Erythroblast (primary cell): ENCODE measurements around the gene NPTXR.

Experiments
- GATA1 ChIP-seq: IDR thresholded peaks from 2 replicates; pipeline ENCODE4 v1.6.1; 2011; ENCODE audit warnings: low read depth, mild to moderate bottlenecking, control low read depth, low read length, moderate library complexity
- POLR2A ChIP-seq: IDR thresholded peaks from 2 replicates; pipeline ENCODE4 v1.6.1; 2011; ENCODE audit warnings: mild to moderate bottlenecking, low read length

- no peak for TF ChIP-seq POLR2A
- no peak for TF ChIP-seq GATA1
These were observed 6.4 kb downstream of the NPTXR start for GRCh38 chr22:38837414-38837928.
